ENCODE results near the gene C2orf80.
"Not testable (repeated sequence)": the region's sequence is repeated elsewhere in the genome, so short reads cannot be mapped to it uniquely, and the experiment has no call there.

C2orf80 gene

GRCh38 chr2:208179028-208179609 lies 10.7 kb downstream of the C2orf80 start:
- DNase-seq, result no peak

- DNase-seq, result peak in 1 of 56 donors; percentile 7
These were observed 14.0 kb downstream of the C2orf80 start for GRCh38 chr2:208175840-208176153.

- peak in 50 of 56 donors; percentile 7 to 91 (median 59) for DNase-seq
These were observed 14.6 kb downstream of the C2orf80 start for GRCh38 chr2:208175069-208175839.

- DNase-seq, result no peak
These were observed 15.7 kb downstream of the C2orf80 start for GRCh38 chr2:208174144-208174543.

GRCh38 chr2:208172125-208172524 lies 17.7 kb downstream of the C2orf80 start:
- no peak for DNase-seq

- DNase-seq, result no peak
These were observed 24.7 kb downstream of the C2orf80 start for GRCh38 chr2:208164951-208165755.

- DNase-seq, result no peak
These were observed 26.3 kb downstream of the C2orf80 start, which contains the start of gene CRYGA for GRCh38 chr2:208163489-208163888. Gene CRYGA (minus strand): TSS chr2:208163589. CDS start chr2:208163556, 33 bp downstream.

- no peak for DNase-seq
These were observed 33.4 kb downstream of the C2orf80 start for GRCh38 chr2:208156439-208156838.

GRCh38 chr2:208153156-208153555 lies 36.7 kb downstream of the C2orf80 start:
- no peak for DNase-seq

GRCh38 chr2:208150956-208151355 lies 38.9 kb downstream of the C2orf80 start:
- no peak for DNase-seq

- no peak for DNase-seq
These were observed 39.7 kb downstream of the C2orf80 start for GRCh38 chr2:208150094-208150493.

GRCh38 chr2:208148803-208149202 lies 41.0 kb downstream of the C2orf80 start:
- no peak for DNase-seq

- no peak for DNase-seq
These were observed 42.1 kb downstream of the C2orf80 start for GRCh38 chr2:208147759-208148158.

- no peak for DNase-seq
These were observed 42.8 kb downstream of the C2orf80 start for GRCh38 chr2:208147008-208147407.

- DNase-seq, result no peak
These were observed 43.8 kb downstream of the C2orf80 start, which contains the start of gene CRYGB for GRCh38 chr2:208146006-208146405. Gene CRYGB (minus strand): TSS chr2:208146158. CDS start chr2:208146120, 38 bp downstream.

GRCh38 chr2:208142925-208143799 lies 46.7 kb downstream of the C2orf80 start:
- no peak for DNase-seq

GRCh38 chr2:208142240-208142924 lies 47.4 kb downstream of the C2orf80 start:
- no peak for DNase-seq

- no peak for DNase-seq
These were observed 50.4 kb downstream of the C2orf80 start for GRCh38 chr2:208139447-208139846.

GRCh38 chr2:208138334-208138733 lies 51.5 kb downstream of the C2orf80 start:
- DNase-seq, result not testable (repeated sequence)

- no peak for DNase-seq
These were observed 53.1 kb downstream of the C2orf80 start for GRCh38 chr2:208136716-208137094.
